HTR-8/SVneo (cell line): ENCODE data around the gene TGFB2.

ENCODE experiments used
- DNase-seq: peaks from one replicate; pipeline ENCODE4 v3.0.0; 2011; ENCODE audit warnings: low spot score, mixed read lengths; ENCODE audit not compliant: insufficient read length
- FAIRE-seq: peaks from 2 replicates; lab custom pipeline; 2011; peaks lifted over from hg19 to GRCh38; lab: Jason Lieb, UNC

Gene TGFB2

DNA sequence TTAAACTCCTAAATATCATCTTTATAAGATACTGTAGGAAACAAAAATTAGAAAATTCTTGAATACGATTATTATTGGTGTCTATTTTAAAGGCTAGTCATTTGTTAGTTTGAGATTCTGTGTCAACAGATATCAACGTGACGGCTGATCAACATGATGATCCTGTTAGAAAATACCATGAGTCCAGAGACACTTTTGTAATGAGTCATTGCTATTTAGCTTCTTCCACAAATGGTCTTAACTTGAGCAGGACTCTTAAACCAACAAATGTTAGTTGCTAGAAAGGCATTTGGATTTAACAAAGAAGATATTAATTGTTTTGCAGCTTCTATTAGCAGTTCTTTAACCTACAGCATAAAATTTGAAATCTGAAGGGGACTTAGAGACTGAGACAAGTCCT, 131.2 kb downstream of the TGFB2 start:
- DNase-seq = no peak
- peak; percentile 68 for FAIRE-seq

DNA sequence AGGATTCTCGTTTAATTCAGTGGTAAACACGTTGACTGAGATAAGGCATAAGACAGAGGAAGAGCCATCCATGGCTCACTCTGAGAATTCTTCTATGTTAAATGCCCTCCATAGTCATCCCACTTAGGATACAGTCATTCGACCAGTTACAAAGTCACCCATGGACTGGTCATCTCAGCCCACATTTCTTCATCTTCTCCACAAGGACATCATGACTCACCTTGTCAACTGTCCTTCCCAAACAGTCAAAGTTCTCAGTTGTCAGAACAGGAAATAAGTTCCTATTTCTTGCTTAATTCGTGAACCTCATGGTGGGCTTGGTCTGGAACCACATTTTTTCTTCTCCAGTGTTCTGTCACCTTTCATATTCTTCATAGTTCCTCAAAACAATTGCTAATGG, 133.2 kb downstream of the TGFB2 start:
- no peak for DNase-seq
- peak; percentile 20 for FAIRE-seq

DNA sequence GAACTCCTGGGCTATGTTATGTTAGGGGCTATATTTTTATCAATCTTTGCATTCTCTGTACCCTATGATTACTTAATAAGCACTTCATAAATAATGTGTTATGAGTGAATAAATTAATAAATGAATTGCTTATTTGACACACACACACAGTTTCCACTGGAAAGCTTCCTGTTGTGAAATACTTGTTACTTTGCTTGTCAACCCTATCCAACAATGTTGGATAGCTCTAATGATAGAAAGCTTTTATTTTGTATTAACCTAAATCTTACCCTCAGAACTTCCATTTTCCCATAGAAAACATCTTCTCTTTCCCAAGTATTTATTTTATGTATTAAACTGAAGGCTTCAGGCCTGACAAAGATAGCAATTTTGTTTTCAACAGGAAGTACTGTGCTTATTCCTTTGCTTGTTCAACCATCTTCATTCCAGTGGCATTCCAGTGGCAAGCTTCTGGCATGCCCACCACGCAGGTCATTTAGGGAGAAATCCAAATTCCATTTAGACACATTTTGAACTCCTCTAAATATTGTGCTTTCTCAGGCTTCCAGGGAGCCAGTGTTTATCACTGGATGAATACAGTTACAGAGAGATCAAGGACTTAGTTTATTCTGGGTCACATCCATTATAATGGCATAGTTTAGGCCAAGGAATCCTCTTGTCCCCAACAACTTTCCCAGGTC, 134.4 kb downstream of the TGFB2 start:
- FAIRE-seq = no peak
- DNase-seq = no peak

DNA sequence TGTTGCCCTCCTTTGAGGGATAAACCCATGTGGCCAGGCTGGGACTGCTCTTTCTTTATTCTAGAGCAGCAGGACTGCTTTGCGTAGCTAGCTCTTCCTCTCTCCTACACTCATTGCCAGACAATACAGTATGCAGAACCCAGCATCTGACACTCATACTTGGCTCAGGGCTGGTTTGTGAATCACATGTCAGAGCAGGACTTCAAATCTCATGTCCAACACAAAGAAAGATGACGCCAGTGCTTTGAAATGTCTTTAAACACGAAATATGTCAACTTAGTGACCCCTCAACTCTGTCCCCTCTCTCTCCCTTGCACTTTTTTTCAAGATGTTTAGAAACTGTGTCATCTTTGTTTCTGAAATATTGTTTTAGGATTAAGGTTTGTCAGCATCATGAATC, 135.0 kb downstream of the TGFB2 start:
- peak; percentile 65 for DNase-seq
- peak; percentile 80 for FAIRE-seq

DNA sequence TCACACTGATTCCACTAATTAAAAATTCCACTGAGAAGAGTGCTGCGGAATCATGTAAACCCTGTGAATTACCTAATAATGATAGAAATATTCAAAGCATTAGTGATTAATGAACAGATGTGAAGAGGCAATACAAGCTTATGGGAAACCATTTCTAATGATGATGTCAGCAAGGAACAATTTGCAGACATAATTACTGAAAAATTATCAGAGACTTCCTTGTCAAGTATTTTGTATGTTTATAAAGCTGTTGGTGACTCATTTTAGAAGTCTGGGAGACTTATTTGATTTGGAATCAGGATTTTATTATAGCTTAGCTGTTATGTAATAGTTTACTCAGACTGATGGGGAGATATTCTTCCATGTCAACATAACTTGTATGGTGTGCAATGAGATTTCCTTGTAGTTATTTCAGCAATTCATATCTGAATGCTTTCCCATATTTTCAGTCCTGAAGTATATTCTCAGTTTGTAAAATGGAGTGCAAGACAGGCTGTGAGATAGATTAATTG, 135.5 kb downstream of the TGFB2 start:
- peak; percentile 78 for FAIRE-seq

DNA sequence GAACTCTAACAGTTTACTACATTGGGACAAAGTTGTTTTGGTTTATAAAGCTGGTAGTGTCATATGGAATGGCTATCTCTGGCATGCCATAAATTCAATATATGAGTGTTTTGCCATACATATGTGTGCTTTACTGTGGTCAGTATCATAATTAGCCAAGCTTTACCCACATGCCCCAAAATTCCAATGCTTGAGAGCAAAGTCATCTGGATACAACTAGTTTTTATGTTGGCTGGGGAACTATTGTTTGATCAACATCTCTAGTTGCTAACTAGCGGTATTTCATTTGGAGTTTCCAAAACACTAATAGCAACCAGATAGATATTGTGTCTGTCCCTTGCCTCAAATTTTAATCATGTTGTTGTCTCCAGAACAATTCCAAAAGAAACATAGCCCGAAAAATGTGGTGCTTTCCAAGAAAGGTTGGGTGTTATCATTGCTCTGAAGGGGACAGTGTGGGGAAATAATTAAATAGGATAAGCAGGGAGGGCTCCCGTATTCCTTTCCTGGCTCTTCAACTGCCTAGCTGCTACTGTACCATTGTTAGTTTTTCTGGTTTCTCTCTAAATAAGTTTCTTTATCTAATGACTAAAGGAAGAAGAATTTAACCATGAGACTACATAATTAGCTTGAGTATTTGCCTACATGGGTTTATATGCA, 136.1 kb downstream of the TGFB2 start:
- FAIRE-seq (no peak), DNase-seq (no peak)

More for the DNA sequence above, 135.5 kb downstream of the TGFB2 start:
- no peak for DNase-seq

DNA sequence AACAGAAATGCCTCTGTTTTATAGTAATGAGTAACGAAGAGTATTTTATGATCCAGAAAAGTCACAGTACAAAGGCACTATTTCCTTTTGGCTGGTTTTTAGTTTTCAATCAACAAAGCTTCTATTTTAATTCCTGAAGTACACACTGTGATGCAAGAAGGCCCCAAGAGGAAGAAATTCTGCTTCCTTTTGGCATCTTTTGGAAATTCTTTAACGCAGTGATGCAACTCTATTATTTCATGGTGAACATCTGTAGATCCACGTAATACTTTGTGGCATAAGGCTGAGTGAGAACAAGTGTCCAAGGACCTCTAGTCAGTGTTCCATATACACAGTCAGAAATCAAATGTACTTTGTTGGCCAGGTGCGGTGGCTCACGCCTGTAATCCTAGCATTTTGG, 137.5 kb downstream of the TGFB2 start:
- DNase-seq (no peak), FAIRE-seq (no peak)

DNA sequence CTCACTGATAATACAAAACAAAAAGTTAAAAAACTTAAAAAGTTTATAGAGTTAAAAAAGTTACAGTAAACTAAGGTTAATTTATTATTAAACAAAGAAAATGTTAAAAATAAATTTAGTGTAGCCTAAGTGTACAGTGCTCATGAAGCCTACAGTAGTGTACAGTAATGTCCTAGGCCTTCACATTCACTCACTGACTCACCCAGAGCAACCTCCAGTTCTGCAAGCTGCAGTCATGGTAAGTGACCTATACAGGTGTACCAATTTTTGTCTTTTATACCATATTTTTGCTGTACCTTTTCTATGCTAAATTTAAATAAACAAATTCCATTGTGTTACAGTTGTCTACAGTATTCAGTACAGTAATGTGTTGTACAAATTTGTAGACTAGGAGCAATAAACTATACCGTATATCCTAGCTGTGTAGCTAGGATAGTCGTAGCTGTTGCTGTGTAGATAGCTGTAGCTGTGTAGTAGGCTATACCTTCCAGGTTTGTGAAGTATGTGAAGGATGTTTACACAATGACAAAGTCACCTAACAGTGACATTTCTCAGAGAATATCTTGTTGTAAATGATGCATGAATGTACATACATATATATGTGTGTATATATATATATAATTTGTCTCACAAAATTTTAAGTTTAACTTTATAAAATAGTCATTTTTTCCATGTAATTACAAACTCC, 140.2 kb downstream of the TGFB2 start:
- DNase-seq = no peak
- peak; percentile 38 for FAIRE-seq

DNA sequence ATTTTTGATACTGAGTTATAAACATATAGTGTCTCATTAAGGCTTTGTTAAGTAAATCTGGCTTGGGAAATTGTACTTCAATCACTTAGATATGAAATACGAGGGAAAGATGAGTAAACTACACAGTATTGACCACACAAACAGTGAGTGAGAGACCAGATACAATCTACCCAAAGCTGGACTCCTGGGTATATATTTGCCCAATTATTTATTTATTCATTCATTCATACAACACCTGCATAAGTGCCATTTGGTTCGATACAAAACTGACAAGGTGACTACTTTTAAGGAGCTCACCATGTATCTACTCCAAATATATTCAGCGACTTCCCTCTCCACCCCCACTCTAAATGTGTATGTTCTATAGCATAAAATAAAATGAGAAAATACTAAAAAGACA, 143.4 kb downstream of the TGFB2 start:
- no peak for FAIRE-seq
- no peak for DNase-seq

DNA sequence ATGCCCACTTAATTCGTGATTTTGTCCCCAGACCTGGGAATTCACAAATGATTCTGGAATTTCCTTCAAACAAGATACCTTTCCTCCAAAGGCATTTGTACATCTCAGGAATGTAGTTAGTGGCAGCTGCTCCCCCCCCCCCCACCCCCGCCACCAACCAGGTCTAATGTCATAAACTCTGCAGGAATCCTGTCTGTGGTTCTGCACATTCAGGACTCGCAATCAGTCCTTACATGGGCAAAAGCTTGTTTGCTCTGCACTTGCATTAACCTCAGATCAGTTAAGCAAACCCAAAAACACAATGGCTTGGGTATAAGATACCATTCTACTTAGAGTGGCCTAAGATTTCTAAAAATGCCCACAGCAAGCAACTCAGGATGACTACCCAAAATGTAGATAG, 143.8 kb downstream of the TGFB2 start:
- DNase-seq (peak; percentile 46), FAIRE-seq (no peak)

DNA sequence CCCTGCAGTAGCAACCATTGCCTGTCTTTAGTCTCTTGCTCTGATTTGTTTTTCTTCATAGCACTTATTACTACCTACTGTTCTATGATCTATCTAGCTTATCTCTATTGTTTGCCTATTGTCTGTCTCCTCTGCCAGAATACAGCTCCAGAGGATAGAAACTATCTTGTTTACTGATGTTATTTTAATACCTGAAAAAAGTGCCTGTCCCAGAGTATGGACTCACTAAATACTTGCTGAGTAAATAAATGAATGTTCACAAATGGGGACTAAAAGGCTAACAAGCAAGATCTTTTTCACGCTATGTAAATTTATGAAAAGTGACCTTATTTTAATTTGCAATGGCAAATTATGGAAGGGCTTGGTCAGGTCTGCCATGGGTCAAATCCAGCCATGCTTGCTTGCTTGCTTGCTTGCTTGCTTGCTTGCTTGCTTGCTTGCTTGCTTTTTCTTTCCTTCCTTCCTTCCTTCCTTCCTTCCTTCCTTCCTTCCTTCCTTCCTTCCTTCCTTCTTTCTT, 145.3 kb downstream of the TGFB2 start:
- FAIRE-seq = no peak
- no peak for DNase-seq

DNA sequence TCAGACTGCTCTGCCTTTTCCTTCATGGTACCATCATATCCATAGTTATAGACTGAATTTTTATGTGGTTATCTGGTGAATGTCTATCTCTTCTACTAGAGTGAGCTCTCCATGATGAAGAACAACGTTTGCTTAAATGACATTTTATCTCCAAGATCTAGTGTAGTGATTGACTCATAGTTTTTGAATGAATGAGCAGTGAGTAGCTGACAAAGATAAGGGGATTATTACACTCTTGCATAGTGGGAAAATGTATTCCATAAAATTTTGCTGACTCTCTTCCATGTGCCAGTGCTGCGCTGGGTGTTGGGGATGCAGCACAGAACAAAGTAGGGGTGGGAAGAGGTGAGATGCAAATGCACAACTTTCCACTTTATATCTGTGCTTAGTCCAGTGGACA, 147.7 kb downstream of the TGFB2 start:
- FAIRE-seq = no peak
- DNase-seq = no peak

DNA sequence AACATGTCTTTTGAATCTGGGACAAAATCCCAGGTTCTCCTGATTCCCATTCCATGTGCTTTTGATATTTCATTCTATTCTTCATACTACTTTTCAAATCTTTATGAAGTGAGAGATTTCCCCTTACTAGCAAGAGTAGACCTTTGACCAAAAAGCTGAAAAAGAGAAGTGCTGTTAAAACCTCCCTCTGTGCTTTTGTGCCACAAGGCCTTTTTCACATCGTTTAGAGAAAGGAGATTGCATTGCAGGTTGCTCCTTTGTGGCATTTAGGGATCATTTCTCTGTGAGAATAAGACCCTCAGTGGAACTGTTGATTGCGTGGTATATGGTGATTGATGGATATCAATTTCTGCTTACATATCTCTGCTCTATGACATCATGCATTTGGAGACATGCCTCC, 148.8 kb downstream of the TGFB2 start:
- DNase-seq (no peak), FAIRE-seq (no peak)
